ENCODE results near the gene LY6G6C. TPM values are rescaled to one million over a fixed set of nuclear protein-coding genes. Genes with fewer than 3 reads are reported as not detected.
"Not testable (repeated sequence)": the region's sequence is repeated elsewhere in the genome, so short reads cannot be mapped to it uniquely, and the experiment has no call there.

Gene LY6G6C
- total RNA-seq, 4 donors from 2014 or later, result 1.4 TPM; not detected in 3

GRCh38 chr6:31710523-31711219 lies 10.9 kb downstream of the LY6G6C start:
- H3K27ac ChIP-seq, result no peak overlapping the region
- no peaks in the 10 kb centered on the region for H3K36me3 ChIP-seq
- TF ChIP-seq POLR2A (IDR thresholded peaks at IDR 0.05) (no peak), CTCF (IDR thresholded peaks at IDR 0.05) (no peak)
- intact Hi-C loops (cut with DNase I; ENCODE audit: low total_unique reads), result no loop called here
- no peaks in the 10 kb centered on the region for H3K4me1 ChIP-seq
- H3K27me3 ChIP-seq, result no peaks in the 10 kb centered on the region
- DNase-seq, result no peak
- no peak overlapping the region for H3K4me3 ChIP-seq
- H3K9me3 ChIP-seq, result no peaks in the 10 kb centered on the region

- DNase-seq; H3K4me3 ChIP-seq; H3K27ac ChIP-seq; H3K36me3 ChIP-seq; H3K27me3 ChIP-seq; intact Hi-C loops (cut with DNase I; ENCODE audit: low total_unique reads); H3K9me3 ChIP-seq; H3K4me1 ChIP-seq: not testable (repeated sequence)
Measured at GRCh38 chr6:31709157-31709556, 12.4 kb downstream of the LY6G6C start.

- DNase-seq, result no peak
- H3K4me1 ChIP-seq, result no peaks in the 10 kb centered on the region
- TF ChIP-seq CTCF (IDR thresholded peaks at IDR 0.05) (no peak), POLR2A (IDR thresholded peaks at IDR 0.05) (no peak)
- no peaks in the 10 kb centered on the region for H3K36me3 ChIP-seq
- no peaks in the 10 kb centered on the region for H3K9me3 ChIP-seq
- H3K4me3 ChIP-seq, result no peak overlapping the region
- no peak overlapping the region for H3K27ac ChIP-seq
- intact Hi-C loops (cut with DNase I; ENCODE audit: low total_unique reads), result no loop called here
- H3K27me3 ChIP-seq, result no peaks in the 10 kb centered on the region
Measured at GRCh38 chr6:31708224-31708623, 13.3 kb downstream of the LY6G6C start.

GRCh38 chr6:31707701-31708100 lies 13.8 kb downstream of the LY6G6C start:
- Histone ChIP-seq H3K4me3 (no peak overlapping the region), H3K27me3 (no peaks in the 10 kb centered on the region), H3K36me3 (no peaks in the 10 kb centered on the region), H3K9me3 (no peaks in the 10 kb centered on the region), H3K27ac (no peak overlapping the region), H3K4me1 (no peaks in the 10 kb centered on the region)
- intact Hi-C loops (cut with DNase I; ENCODE audit: low total_unique reads), result no loop called here
- DNase-seq, result no peak
- TF ChIP-seq POLR2A (IDR thresholded peaks at IDR 0.05) (no peak), CTCF (IDR thresholded peaks at IDR 0.05) (no peak)

GRCh38 chr6:31706599-31706998 lies 14.9 kb downstream of the LY6G6C start, which contains the start of gene LY6G6F:
TSS of gene LY6G6F (plus strand) at chr6:31706866. CDS start at chr6:31706907, 41 bp downstream.
- Histone ChIP-seq H3K4me3 (no peak within 1 kb of the TSS), H3K36me3 (no peaks in the 10 kb centered on the region), H3K27me3 (no peaks in the 10 kb centered on the region), H3K4me1 (peaks cover 5 to 6% of the 10 kb centered on the region in 2 donors), H3K27ac (no peak within 1 kb of the TSS), H3K9me3 (no peaks in the 10 kb centered on the region)
- DNase-seq, result no peak
- intact Hi-C loops (cut with DNase I; ENCODE audit: low total_unique reads), result no loop called here
- TF ChIP-seq POLR2A (IDR thresholded peaks at IDR 0.05), result no peak
- TF ChIP-seq CTCF (IDR thresholded peaks at IDR 0.05), result no peak
